ENCODE results near the gene CHST8.

- no peak for TF ChIP-seq CTCF (IDR thresholded peaks at IDR 0.05)
- no peak for TF ChIP-seq POLR2AphosphoS5 (IDR thresholded peaks at IDR 0.05; ENCODE audit: insufficient read depth in 1 of 2, low read depth in 1 of 2)
- peak in 1 of 2 donors; percentile 7 for TF ChIP-seq POLR2A (IDR thresholded peaks at IDR 0.05)
Observed at GRCh38 chr19:33806434-33806881, 184.7 kb downstream of the CHST8 start.
